IPS DF 6.9 (cell line): ENCODE results near the gene GSC2.

Experiments
- DNase-seq: peaks from one replicate; pipeline ENCODE4 v3.0.0-alpha.2; 2013; ENCODE audit warnings: low read depth, low spot score
- H3K27ac ChIP-seq: one replicate; pipeline ENCODE4 v1.5.1; 2013; ENCODE audit warnings: low read length, control low read depth
- H3K27me3 ChIP-seq: 2 replicates; pipeline ENCODE4 v1.6.1; 2013; ENCODE audit warnings: mild to moderate bottlenecking, low read length; ENCODE audit not compliant: control insufficient read depth, insufficient read depth
- H3K36me3 ChIP-seq: 2 replicates; pipeline ENCODE4 v1.6.1; 2013; ENCODE audit warnings: low read length; ENCODE audit not compliant: control insufficient read depth, insufficient read depth
- H3K4me1 ChIP-seq: 2 replicates; pipeline ENCODE4 v1.6.1; 2013; ENCODE audit warnings: low read length; ENCODE audit not compliant: control insufficient read depth, insufficient read depth
- H3K4me3 ChIP-seq: 2 replicates; pipeline ENCODE4 v1.5.1; 2013; ENCODE audit warnings: mild to moderate bottlenecking, low read length
- H3K9me3 ChIP-seq: 2 replicates; pipeline ENCODE4 v1.6.1; 2013; ENCODE audit warnings: low read length, inconsistent platforms; ENCODE audit not compliant: control insufficient read depth, insufficient read depth
- WGBS: extraction: QIAGEN DNeasy Blood & Tissue Kit; methylation state at CpG from one replicate; pipeline ENCODE4 v1.1.7; 2013; ENCODE audit warnings: mixed read lengths, missing lambda C conversion rate; ENCODE audit not compliant: insufficient read length, insufficient coverage; 5-methylcytosine and 5-hydroxymethylcytosine counted together

The GSC2 gene

DNA sequence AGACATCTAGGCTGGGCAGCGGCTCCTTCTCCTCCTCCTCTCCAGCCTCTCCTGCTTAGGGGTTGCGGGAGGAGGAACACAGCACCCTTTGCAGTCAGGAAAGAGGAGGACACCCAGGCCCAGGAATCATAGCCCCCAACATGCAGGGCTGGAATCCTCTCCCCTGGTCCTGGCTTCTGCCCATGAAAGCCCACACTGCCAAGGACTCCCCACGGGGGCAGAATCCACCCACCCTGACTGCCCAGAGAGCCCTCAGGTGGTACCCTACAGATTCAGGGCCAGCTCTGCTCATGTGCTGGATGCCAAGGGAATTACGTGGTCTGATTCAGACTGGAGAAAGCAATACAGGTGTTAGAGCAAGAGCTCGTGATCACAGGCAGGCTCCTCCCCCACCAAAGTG lies 10.1 kb downstream of the GSC2 start:
- DNase-seq: no peak
- Histone ChIP-seq H3K4me1 (no peaks in the 10 kb centered on the region), H3K27ac (no peak overlapping the region), H3K27me3 (no peaks in the 10 kb centered on the region), H3K4me3 (no peak overlapping the region), H3K9me3 (no peaks in the 10 kb centered on the region), H3K36me3 (peaks cover 36% of the 10 kb centered on the region)
- WGBS: no CpG with 5 or more reads among the region's 5 CpGs

DNA sequence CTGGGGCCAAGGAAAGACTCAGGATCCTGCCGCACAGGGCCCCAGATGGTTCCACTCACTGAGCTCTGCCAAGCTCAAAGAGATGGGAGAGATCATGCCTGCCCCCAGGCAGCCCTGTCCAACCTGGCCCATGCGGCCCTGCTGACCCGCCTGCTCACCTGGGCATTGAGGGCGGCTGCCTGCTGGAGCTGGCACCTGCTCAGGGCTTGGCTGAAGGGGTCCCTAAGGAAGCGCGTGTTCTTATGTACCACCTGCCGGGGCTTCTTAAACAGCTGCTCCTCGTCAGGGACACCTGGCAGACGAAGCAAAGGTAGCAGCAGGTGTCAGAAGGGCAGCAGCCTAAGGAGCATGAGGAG lies 11.1 kb downstream of the GSC2 start:
- Histone ChIP-seq H3K36me3 (peaks cover 43% of the 10 kb centered on the region), H3K4me1 (no peaks in the 10 kb centered on the region), H3K4me3 (no peak overlapping the region), H3K27me3 (no peaks in the 10 kb centered on the region), H3K9me3 (no peaks in the 10 kb centered on the region), H3K27ac (no peak overlapping the region)
- no CpG with 5 or more reads among the region's 9 CpGs for WGBS
- no peak for DNase-seq

DNA sequence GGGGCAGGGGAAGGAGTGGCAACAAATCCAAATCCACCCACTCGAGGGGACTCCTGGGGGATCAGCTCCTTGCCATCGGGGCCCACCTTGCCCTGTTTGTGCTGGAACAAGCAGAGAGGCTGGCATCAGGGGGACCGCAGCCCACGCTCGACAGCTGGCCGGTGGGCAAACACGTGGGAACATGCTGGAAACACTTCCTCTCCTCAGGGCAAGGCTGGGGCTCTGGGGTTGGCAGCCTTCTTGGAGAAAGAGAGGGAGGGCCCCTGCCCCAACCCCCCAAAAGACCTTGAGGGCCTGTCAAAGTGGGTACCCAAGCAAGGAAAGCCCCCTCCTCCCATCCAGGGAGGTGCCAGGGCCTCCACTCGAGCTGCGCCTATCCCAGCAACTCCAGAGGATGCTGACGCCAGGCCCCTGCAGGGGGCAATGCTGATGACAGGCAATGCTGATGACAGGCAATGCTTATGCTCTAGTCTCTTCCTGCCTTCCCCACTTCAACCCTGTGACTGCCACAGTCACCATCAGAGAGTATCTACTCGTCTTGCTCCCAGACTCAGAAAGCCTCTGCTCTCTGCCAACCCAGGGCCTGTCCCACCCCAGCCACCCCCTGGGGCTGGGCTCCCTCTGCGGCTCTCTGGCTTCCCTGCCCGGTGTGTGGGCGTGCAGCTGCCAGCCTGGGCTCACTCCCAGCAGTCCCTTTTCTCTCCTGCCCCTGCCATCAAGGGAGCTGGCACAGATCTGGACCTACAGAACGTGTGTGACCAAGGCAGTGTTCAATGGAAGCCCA lies 11.7 kb downstream of the GSC2 start:
- no CpG with 5 or more reads among the region's 15 CpGs for WGBS
- DNase-seq: no peak

DNA sequence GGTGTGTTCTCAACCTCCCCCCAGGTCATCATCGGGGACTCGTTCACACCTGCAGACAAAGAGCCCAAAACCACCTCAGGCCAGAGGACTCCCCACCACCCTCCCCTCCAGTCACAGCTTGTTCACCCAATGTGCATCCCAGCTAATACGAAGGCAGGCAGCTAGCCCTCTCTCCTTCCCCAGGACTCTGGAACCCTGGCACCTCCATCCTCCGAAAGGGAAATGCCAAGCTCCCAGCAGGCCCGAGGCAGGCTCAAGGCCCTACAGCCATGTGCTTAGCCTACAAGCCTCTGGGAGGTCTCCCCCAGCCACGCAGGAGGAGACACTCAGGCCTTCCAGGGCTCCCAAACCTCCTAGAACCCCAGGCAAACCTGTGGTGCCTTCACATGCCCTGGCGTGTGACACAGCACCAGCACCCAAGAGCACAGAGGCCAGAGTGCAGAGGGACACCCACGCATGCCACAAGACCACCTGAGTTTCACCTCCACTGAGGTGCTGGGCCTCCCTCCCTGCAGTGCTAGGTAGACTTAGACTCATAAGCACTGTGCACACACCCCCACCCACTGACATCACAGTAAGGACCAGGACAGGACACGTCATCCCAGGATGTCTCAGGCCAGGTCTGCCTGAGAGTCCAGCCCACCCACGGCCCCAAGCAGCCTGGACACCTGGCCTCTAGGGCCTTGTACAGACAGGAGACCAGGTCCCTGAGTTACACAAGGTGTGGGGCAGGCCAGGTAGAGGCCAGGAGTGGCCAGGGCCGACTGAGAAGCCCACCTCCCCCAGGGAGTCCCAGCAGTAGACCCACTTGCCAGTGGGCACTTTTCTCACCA lies 12.5 kb downstream of the GSC2 start:
- H3K36me3 ChIP-seq: peaks cover 49% of the 10 kb centered on the region
- no peaks in the 10 kb centered on the region for H3K4me1 ChIP-seq
- no CpG with 5 or more reads among the region's 11 CpGs for WGBS
- H3K4me3 ChIP-seq: no peak overlapping the region
- DNase-seq: no peak
- no peaks in the 10 kb centered on the region for H3K27me3 ChIP-seq
- H3K9me3 ChIP-seq: no peaks in the 10 kb centered on the region
- H3K27ac ChIP-seq: no peak overlapping the region

More for the DNA sequence above, 11.7 kb downstream of the GSC2 start:
- Histone ChIP-seq H3K4me1 (no peaks in the 10 kb centered on the region), H3K27ac (no peak overlapping the region), H3K36me3 (peaks cover 48% of the 10 kb centered on the region), H3K9me3 (no peaks in the 10 kb centered on the region), H3K4me3 (no peak overlapping the region), H3K27me3 (no peaks in the 10 kb centered on the region)

DNA sequence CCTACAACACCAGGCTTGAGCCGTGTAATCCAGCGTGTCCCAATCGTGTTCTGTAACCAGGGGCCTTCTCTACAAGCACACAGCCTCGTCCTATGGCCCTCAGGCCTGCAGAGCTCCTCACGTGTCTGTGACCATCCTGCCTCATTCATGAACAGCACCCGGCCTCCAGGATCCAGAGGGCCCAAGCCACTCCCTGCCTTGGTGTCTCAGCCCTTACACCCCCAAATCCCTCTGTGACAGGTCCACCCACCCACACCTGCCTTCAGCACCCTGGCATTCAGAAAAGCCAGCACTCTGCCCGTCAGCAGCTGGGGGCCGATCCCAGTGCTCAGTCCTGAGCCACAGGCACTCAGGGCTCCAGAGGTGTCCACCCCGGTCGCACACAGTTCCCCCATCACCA lies 13.2 kb downstream of the GSC2 start:
- no peak for DNase-seq
- Histone ChIP-seq H3K4me1 (no peaks in the 10 kb centered on the region), H3K9me3 (no peaks in the 10 kb centered on the region), H3K27ac (no peak overlapping the region), H3K36me3 (peaks cover 43% of the 10 kb centered on the region), H3K27me3 (no peaks in the 10 kb centered on the region), H3K4me3 (no peak overlapping the region)
- no CpG with 5 or more reads among the region's 10 CpGs for WGBS

DNA sequence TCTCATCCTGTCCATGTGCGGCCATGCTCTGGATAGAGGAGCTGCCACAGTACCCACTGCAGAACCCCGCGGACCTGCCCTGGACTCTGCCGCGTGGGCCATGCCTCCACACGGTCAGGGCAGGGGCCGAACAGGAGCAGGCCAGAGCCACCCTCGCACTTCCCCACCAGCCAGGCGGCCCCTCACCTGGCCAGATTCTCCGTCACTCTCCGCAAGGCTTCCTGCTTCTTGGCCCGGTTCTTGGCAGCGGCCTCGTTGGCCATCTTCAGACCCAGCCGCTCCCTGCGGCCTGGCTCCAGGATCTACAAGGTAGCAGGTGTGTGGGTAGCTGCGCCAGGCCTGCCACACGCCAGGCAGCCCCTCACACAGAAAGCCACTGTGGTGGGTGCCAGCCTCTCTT lies 15.2 kb downstream of the GSC2 start:
- Histone ChIP-seq H3K27me3 (no peaks in the 10 kb centered on the region), H3K27ac (no peak overlapping the region), H3K4me1 (no peaks in the 10 kb centered on the region), H3K4me3 (no peak overlapping the region), H3K36me3 (peaks cover 41% of the 10 kb centered on the region), H3K9me3 (no peaks in the 10 kb centered on the region)
- no CpG with 5 or more reads among the region's 18 CpGs for WGBS
- no peak for DNase-seq

DNA sequence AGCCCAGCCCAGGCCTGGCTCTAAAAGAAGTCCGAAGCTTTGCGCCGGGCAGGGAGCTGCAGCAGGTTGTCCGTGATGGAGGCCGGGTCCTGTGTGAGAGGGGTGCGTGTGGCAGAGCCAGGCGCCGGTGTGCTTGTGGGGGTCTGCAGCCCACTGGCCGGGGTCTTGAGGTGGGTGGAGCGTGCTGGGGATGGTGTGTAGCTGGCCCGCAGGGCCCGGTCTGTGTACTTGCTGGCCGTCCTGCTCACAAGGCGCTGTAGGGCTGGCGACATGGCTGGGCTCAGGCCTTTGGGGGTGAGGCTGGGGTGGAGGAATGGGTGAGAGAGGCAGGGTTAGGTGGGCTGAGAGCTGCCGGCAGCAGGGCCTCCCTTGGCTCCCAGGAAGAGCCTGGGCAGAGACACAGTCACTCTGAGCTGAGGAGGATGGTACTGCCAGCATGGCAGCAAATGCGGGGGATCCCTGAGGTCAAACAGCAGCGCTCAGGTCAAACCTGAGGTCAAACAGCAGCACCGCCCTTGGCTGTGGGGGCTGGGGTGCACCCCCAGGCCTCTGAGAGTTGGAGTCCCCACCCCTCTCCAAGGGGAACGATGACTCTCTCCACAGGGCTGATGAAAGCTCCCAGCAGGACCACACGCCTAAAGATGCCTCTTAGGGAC lies 15.8 kb downstream of the GSC2 start:
- Histone ChIP-seq H3K4me1 (no peaks in the 10 kb centered on the region), H3K36me3 (peaks cover 39% of the 10 kb centered on the region), H3K27ac (no peak overlapping the region), H3K27me3 (no peaks in the 10 kb centered on the region), H3K9me3 (no peaks in the 10 kb centered on the region), H3K4me3 (no peak overlapping the region)
- DNase-seq: no peak
- WGBS: no CpG with 5 or more reads among the region's 21 CpGs

DNA sequence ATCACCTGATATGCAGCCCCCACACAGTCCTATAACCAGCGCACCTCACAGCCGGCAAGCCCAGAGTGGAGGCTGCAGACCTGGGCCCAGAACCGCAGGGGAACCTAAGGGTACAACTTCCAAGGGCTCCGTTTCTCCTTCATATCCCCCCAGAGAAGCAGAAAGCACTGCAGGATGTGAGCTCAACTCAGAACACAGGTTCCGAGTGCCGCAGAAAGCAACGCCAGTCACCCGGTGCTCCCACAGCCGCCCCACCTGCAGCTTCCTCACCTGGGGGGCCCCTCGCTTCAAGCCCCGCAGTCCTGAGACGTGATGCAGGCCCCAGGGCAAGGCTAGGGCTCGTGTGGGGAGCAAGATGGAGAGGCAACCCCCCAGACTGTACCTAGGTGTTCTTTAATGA lies 16.5 kb downstream of the GSC2 start:
- no CpG with 5 or more reads among the region's 13 CpGs for WGBS
- H3K9me3 ChIP-seq: no peaks in the 10 kb centered on the region
- DNase-seq: no peak
- H3K4me1 ChIP-seq: no peaks in the 10 kb centered on the region
- no peaks in the 10 kb centered on the region for H3K27me3 ChIP-seq
- H3K27ac ChIP-seq: no peak overlapping the region
- H3K36me3 ChIP-seq: peaks cover 33% of the 10 kb centered on the region
- H3K4me3 ChIP-seq: no peak overlapping the region

DNA sequence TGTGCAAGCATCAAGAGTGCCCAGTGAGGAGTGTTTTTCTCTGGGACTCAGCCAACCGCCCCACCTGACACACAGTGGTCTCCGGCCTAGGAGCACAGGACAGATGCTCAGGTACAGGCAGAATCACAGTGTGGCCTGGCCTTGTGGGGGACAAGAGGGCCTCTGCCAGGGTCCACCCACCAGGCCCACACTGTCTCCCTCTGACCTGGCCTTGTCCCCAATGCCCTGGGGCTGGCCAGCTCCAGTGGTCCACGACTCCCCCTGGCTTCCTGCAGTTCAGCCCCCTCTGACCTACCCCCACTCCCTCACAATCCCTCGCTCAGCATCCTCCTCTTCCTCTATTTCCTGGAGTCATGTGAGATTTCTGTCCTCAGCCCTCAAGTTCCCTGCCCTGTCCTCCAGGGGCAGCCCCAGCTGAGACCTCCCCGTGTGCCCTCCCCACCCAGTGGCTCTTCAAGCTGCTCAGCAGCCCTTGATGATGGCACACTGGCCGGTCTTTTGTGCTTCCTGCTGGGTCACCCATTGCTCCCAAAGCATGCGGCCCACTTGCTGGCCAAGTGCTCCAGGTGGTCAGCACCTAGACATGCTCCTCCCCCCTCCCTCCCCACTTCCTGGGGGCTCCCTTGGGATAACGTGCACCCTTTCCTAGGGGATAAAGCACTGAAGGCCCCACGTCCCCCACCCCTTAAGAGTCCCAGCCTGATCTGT lies 17.2 kb downstream of the GSC2 start:
- no peak overlapping the region for H3K4me3 ChIP-seq
- H3K27me3 ChIP-seq: no peaks in the 10 kb centered on the region
- H3K36me3 ChIP-seq: peaks cover 31% of the 10 kb centered on the region
- no peaks in the 10 kb centered on the region for H3K9me3 ChIP-seq
- H3K4me1 ChIP-seq: no peaks in the 10 kb centered on the region
- WGBS: no CpG with 5 or more reads among the region's 9 CpGs
- DNase-seq: no peak
- H3K27ac ChIP-seq: no peak overlapping the region

DNA sequence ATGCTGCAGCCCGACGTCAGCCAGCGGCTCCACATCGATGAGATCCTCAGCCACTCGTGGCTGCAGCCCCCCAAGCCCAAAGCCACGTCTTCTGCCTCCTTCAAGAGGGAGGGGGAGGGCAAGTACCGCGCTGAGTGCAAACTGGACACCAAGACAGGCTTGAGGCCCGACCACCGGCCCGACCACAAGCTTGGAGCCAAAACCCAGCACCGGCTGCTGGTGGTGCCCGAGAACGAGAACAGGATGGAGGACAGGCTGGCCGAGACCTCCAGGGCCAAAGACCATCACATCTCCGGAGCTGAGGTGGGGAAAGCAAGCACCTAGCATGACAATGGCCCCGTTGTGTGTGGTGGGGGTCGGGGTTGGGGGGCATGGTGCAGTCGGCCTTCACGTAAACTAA lies 17.9 kb downstream of the GSC2 start:
- H3K4me3 ChIP-seq: no peak overlapping the region
- DNase-seq: no peak
- no peak overlapping the region for H3K27ac ChIP-seq
- no peaks in the 10 kb centered on the region for H3K9me3 ChIP-seq
- peaks cover 25% of the 10 kb centered on the region for H3K36me3 ChIP-seq
- H3K27me3 ChIP-seq: no peaks in the 10 kb centered on the region
- WGBS: no CpG with 5 or more reads among the region's 20 CpGs
- H3K4me1 ChIP-seq: no peaks in the 10 kb centered on the region
